ENCODE results near the gene LIMA1. TPM values are rescaled to one million over a fixed set of nuclear protein-coding genes. Genes with fewer than 3 reads are reported as not detected.
"Not testable (repeated sequence)": the region's sequence is repeated elsewhere in the genome, so short reads cannot be mapped to it uniquely, and the experiment has no call there.

The LIMA1 gene
- total RNA-seq, 6 donors from 2014 or later, result 55.2 to 126 (median 68.8) TPM

DNA sequence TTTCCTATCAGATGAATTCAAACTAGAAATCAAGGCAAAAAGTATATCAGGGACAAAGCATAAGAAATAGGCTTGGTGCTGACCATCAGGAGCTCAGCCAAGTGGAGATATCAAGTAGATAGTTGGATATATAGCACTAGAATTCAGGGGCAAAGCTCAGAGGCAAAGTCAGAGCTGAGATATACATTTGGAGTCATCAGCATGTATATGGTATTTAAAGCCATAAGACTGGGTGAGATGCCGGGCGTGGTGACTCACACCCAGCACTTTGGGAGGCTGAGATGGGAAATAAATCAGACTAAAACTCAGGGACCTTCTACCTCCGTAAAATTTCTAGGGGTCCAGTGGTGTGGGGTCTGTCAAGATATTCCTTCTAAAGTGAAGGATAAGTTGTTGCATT lies 38.9 kb upstream of the LIMA1 start:
- peaks cover 10 to 15% (median 10%) of the 10 kb centered on the region in 4 donors for H3K4me1 ChIP-seq
- H3K27me3 ChIP-seq, result no peaks in the 10 kb centered on the region
- no peak for ATAC-seq (ENCODE audit: low FRiP score in 2 of 2)
- H3K36me3 ChIP-seq, result no peaks in the 10 kb centered on the region
- H3K27ac ChIP-seq, result no peak overlapping the region
- no peak for TF ChIP-seq POLR2A (IDR thresholded peaks at IDR 0.05)
- TF ChIP-seq CTCF (IDR thresholded peaks at IDR 0.05), result no peak
- no peak for TF ChIP-seq POLR2AphosphoS5 (IDR thresholded peaks at IDR 0.05)
- no peak for TF ChIP-seq EP300 (IDR thresholded peaks at IDR 0.05)
- no peak overlapping the region for H3K4me3 ChIP-seq
- H3K9me3 ChIP-seq, result no peaks in the 10 kb centered on the region
- 95 to 96% methylated on average over 3 of the region's 3 CpGs for WGBS, 2 donors
- DNase-seq, result no peak

GRCh38 chr12:50317203-50317602 lies 33.9 kb upstream of the LIMA1 start:
- Histone ChIP-seq H3K4me3 (no peak overlapping the region), H3K9me3 (no peaks in the 10 kb centered on the region), H3K36me3 (no peaks in the 10 kb centered on the region), H3K27me3 (no peaks in the 10 kb centered on the region), H3K4me1 (peaks cover 0 to 5% (median 0%) of the 10 kb centered on the region in 4 donors), H3K27ac (no peak overlapping the region)
- ATAC-seq (ENCODE audit: low FRiP score in 2 of 2) (no peak), DNase-seq (no peak)
- WGBS, 2 donors, result 38 to 65% methylated on average over 1 of the region's 1 CpG
- TF ChIP-seq CTCF (IDR thresholded peaks at IDR 0.05) (no peak), POLR2AphosphoS5 (IDR thresholded peaks at IDR 0.05) (no peak), EP300 (IDR thresholded peaks at IDR 0.05) (no peak), POLR2A (IDR thresholded peaks at IDR 0.05) (no peak)

GRCh38 chr12:50315803-50316202 lies 32.5 kb upstream of the LIMA1 start:
- no peak for DNase-seq
- WGBS, 2 donors, result 86 to 89% methylated on average over 9 of the region's 9 CpGs
- Histone ChIP-seq H3K9me3 (no peaks in the 10 kb centered on the region), H3K4me3 (no peak overlapping the region), H3K4me1 (peaks cover 0 to 5% (median 0%) of the 10 kb centered on the region in 4 donors), H3K27ac (no peak overlapping the region), H3K36me3 (no peaks in the 10 kb centered on the region), H3K27me3 (no peaks in the 10 kb centered on the region)
- no peak for ATAC-seq (ENCODE audit: low FRiP score in 2 of 2)
- TF ChIP-seq POLR2A (IDR thresholded peaks at IDR 0.05) (no peak), EP300 (IDR thresholded peaks at IDR 0.05) (no peak), CTCF (IDR thresholded peaks at IDR 0.05) (no peak), POLR2AphosphoS5 (IDR thresholded peaks at IDR 0.05) (no peak)

- peak overlapping the region in 2 of 4 donors; percentile 0 to 35 for H3K27ac ChIP-seq
- H3K4me3 ChIP-seq, result no peak overlapping the region
- H3K27me3 ChIP-seq, result no peaks in the 10 kb centered on the region
- peaks cover 0 to 5% (median 0%) of the 10 kb centered on the region in 4 donors for H3K4me1 ChIP-seq
- TF ChIP-seq EP300 (IDR thresholded peaks at IDR 0.05), result no peak
- peak in 4 of 6 experiments; percentile 29 to 59 (median 43) for TF ChIP-seq CTCF (IDR thresholded peaks at IDR 0.05)
- no peak for TF ChIP-seq POLR2A (IDR thresholded peaks at IDR 0.05)
- no peak for TF ChIP-seq POLR2AphosphoS5 (IDR thresholded peaks at IDR 0.05)
- no peaks in the 10 kb centered on the region for H3K36me3 ChIP-seq
- H3K9me3 ChIP-seq, result no peaks in the 10 kb centered on the region
- DNase-seq, result no peak
- peak in 1 of 2 donors; percentile 47 for ATAC-seq (ENCODE audit: low FRiP score in 2 of 2)
- 61 to 68% methylated on average over 7 of the region's 7 CpGs for WGBS, 2 donors
Measured at GRCh38 chr12:50314636-50315312, 31.5 kb upstream of the LIMA1 start.

DNA sequence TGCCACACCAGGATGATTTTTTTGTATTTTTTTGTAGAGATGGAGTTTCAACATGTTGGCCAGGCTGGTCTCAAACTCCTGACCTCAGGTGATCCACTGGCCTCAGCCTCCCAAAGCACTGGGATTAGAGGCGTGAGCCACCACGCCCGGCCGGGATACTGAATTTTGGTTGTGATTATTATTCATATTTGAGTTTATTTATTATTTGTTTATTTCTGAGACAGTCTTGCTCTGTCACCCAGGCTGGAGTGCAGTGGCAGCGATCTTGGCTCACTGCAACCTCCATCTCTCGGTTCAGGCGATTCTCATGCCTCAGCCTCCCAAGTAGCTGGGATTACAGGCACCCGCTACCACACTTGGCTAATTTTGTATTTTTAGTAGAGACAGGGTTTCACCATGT lies 30.7 kb upstream of the LIMA1 start:
- not testable (repeated sequence) for ATAC-seq (ENCODE audit: low FRiP score in 2 of 2); H3K36me3 ChIP-seq; H3K4me1 ChIP-seq; H3K4me3 ChIP-seq; H3K27ac ChIP-seq; DNase-seq; H3K27me3 ChIP-seq; H3K9me3 ChIP-seq
- 84 to 95% methylated on average over 8 of the region's 8 CpGs for WGBS, 2 donors
